Measurements from ENCODE around the gene TARS3. TPM values are rescaled to one million over a fixed set of nuclear protein-coding genes. Genes with fewer than 3 reads are reported as not detected.

Gene TARS3
- total RNA-seq, 1 experiment from 2014 or later, result 9.5 TPM

DNA sequence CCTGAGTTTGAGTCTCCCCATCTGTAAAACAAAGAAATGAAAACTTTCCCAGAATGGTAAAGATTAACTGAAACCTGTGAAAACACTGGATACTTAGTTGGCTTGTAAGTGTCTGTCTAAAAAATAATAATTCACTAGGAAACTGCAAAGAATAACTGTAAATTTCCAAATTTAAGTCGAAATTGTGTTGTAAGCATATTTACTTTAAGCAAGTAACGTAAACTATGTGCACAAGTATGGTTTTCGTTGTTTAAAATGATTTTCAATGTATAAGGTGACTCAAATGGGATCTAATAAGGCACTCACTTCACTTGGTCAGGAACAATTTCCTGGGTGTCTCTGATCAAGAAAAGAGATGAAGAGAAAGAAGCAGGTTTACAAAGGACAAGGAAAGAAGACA, 8.5 kb upstream of the TARS3 start:
- H3K27me3 Mint-ChIP-seq (ENCODE audit: low read depth), result no peaks in the 10 kb centered on the region
- no peak overlapping the region for H3K4me3 Mint-ChIP-seq
- ChIA-PET POLR2A (no interaction called here), CTCF (no interaction called here)
- H3K27ac Mint-ChIP-seq, result no peak overlapping the region
- no peaks in the 10 kb centered on the region for H3K4me1 Mint-ChIP-seq
- TF ChIP-seq SMAD3 (CRISPR knock-in tag; IDR thresholded peaks at IDR 0.05; ENCODE audit: borderline replicate concordance) (no peak), ELF4 (CRISPR knock-in tag; IDR thresholded peaks at IDR 0.05; ENCODE audit: low read depth) (no peak), FOXP4 (CRISPR knock-in tag; IDR thresholded peaks at IDR 0.05) (no peak)
- TF ChIP-seq, protein P1, sequence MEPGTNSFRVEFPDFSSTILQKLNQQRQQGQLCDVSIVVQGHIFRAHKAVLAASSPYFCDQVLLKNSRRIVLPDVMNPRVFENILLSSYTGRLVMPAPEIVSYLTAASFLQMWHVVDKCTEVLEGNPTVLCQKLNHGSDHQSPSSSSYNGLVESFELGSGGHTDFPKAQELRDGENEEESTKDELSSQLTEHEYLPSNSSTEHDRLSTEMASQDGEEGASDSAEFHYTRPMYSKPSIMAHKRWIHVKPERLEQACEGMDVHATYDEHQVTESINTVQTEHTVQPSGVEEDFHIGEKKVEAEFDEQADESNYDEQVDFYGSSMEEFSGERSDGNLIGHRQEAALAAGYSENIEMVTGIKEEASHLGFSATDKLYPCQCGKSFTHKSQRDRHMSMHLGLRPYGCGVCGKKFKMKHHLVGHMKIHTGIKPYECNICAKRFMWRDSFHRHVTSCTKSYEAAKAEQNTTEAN (CRISPR knock-in tag; IDR thresholded peaks at IDR 0.05), result no peak
- H3K36me3 Mint-ChIP-seq, result no peaks in the 10 kb centered on the region
- no peaks in the 10 kb centered on the region for H3K9me3 Mint-ChIP-seq
- ATAC-seq (no peak), DNase-seq (ENCODE audit: low spot score) (no peak)

DNA sequence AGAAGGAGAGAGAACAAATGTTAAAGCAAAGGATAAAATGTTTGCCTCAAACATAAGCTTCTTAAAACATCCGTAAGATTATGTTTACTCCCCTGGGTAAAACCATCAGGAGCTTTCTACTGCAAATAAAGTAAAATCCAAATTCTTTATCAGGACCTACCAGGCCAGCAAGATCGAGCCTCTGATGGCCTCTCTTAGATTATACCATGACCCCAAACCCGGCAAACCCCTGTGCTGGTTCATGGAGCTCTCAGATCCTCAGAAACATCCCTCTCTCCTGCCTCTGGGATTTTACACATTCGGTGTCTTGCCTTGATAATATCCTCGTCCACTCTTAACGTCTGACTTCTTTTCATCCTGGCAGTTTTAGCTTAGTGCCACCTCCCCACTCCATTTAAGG, 7.5 kb upstream of the TARS3 start:
- no peaks in the 10 kb centered on the region for H3K9me3 Mint-ChIP-seq
- H3K36me3 Mint-ChIP-seq, result no peaks in the 10 kb centered on the region
- no peak overlapping the region for H3K27ac Mint-ChIP-seq
- no peak for DNase-seq (ENCODE audit: low spot score)
- ChIA-PET POLR2A (no interaction called here), CTCF (no interaction called here)
- no peaks in the 10 kb centered on the region for H3K27me3 Mint-ChIP-seq (ENCODE audit: low read depth)
- H3K4me3 Mint-ChIP-seq, result no peak overlapping the region
- no peak for ATAC-seq
- H3K4me1 Mint-ChIP-seq, result no peaks in the 10 kb centered on the region
- TF ChIP-seq PRRX2 (CRISPR knock-in tag; IDR thresholded peaks at IDR 0.05) (no peak), SMAD4 (CRISPR knock-in tag; IDR thresholded peaks at IDR 0.05) (no peak), RELA (CRISPR knock-in tag; IDR thresholded peaks at IDR 0.05; ENCODE audit: borderline replicate concordance) (no peak), GABPB1 (CRISPR knock-in tag; IDR thresholded peaks at IDR 0.05) (no peak), USF2 (CRISPR knock-in tag; IDR thresholded peaks at IDR 0.05) (no peak), IRF2 (CRISPR knock-in tag; IDR thresholded peaks at IDR 0.05; ENCODE audit: borderline replicate concordance, low read depth) (no peak), ZNF263 (CRISPR knock-in tag; IDR thresholded peaks at IDR 0.05; ENCODE audit: low read depth) (no peak), HMGA2 (CRISPR knock-in tag; IDR thresholded peaks at IDR 0.05) (no peak), KAT7 (CRISPR knock-in tag; IDR thresholded peaks at IDR 0.05; ENCODE audit: borderline replicate concordance) (no peak), IRF1 (CRISPR knock-in tag; IDR thresholded peaks at IDR 0.05) (no peak), MLX (CRISPR knock-in tag; IDR thresholded peaks at IDR 0.05) (no peak), ZNF671 (CRISPR knock-in tag; IDR thresholded peaks at IDR 0.05) (no peak)
- TF ChIP-seq, protein P2, sequence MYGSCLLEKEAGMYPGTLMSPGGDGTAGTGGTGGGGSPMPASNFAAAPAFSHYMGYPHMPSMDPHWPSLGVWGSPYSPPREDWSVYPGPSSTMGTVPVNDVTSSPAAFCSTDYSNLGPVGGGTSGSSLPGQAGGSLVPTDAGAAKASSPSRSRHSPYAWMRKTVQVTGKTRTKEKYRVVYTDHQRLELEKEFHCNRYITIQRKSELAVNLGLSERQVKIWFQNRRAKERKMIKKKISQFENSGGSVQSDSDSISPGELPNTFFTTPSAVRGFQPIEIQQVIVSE (CRISPR knock-in tag; IDR thresholded peaks at IDR 0.05; ENCODE audit: borderline replicate concordance), result no peak
- TF ChIP-seq, protein P3, sequence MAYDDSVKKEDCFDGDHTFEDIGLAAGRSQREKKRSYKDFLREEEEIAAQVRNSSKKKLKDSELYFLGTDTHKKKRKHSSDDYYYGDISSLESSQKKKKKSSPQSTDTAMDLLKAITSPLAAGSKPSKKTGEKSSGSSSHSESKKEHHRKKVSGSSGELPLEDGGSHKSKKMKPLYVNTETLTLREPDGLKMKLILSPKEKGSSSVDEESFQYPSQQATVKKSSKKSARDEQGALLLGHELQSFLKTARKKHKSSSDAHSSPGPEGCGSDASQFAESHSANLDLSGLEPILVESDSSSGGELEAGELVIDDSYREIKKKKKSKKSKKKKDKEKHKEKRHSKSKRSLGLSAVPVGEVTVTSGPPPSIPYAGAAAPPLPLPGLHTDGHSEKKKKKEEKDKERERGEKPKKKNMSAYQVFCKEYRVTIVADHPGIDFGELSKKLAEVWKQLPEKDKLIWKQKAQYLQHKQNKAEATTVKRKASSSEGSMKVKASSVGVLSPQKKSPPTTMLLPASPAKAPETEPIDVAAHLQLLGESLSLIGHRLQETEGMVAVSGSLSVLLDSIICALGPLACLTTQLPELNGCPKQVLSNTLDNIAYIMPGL (CRISPR knock-in tag; IDR thresholded peaks at IDR 0.05), result no peak
- TF ChIP-seq, protein P4, sequence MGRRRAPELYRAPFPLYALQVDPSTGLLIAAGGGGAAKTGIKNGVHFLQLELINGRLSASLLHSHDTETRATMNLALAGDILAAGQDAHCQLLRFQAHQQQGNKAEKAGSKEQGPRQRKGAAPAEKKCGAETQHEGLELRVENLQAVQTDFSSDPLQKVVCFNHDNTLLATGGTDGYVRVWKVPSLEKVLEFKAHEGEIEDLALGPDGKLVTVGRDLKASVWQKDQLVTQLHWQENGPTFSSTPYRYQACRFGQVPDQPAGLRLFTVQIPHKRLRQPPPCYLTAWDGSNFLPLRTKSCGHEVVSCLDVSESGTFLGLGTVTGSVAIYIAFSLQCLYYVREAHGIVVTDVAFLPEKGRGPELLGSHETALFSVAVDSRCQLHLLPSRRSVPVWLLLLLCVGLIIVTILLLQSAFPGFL (CRISPR knock-in tag; IDR thresholded peaks at IDR 0.05; ENCODE audit: borderline replicate concordance), result no peak
- TF ChIP-seq, protein P5, sequence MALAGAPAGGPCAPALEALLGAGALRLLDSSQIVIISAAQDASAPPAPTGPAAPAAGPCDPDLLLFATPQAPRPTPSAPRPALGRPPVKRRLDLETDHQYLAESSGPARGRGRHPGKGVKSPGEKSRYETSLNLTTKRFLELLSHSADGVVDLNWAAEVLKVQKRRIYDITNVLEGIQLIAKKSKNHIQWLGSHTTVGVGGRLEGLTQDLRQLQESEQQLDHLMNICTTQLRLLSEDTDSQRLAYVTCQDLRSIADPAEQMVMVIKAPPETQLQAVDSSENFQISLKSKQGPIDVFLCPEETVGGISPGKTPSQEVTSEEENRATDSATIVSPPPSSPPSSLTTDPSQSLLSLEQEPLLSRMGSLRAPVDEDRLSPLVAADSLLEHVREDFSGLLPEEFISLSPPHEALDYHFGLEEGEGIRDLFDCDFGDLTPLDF (CRISPR knock-in tag; IDR thresholded peaks at IDR 0.05), result no peak
- TF ChIP-seq, protein P6, sequence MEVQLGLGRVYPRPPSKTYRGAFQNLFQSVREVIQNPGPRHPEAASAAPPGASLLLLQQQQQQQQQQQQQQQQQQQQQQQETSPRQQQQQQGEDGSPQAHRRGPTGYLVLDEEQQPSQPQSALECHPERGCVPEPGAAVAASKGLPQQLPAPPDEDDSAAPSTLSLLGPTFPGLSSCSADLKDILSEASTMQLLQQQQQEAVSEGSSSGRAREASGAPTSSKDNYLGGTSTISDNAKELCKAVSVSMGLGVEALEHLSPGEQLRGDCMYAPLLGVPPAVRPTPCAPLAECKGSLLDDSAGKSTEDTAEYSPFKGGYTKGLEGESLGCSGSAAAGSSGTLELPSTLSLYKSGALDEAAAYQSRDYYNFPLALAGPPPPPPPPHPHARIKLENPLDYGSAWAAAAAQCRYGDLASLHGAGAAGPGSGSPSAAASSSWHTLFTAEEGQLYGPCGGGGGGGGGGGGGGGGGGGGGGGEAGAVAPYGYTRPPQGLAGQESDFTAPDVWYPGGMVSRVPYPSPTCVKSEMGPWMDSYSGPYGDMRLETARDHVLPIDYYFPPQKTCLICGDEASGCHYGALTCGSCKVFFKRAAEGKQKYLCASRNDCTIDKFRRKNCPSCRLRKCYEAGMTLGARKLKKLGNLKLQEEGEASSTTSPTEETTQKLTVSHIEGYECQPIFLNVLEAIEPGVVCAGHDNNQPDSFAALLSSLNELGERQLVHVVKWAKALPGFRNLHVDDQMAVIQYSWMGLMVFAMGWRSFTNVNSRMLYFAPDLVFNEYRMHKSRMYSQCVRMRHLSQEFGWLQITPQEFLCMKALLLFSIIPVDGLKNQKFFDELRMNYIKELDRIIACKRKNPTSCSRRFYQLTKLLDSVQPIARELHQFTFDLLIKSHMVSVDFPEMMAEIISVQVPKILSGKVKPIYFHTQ (CRISPR knock-in tag; IDR thresholded peaks at IDR 0.05), result no peak
